ENCODE measurements around the gene CDC20.

DNA sequence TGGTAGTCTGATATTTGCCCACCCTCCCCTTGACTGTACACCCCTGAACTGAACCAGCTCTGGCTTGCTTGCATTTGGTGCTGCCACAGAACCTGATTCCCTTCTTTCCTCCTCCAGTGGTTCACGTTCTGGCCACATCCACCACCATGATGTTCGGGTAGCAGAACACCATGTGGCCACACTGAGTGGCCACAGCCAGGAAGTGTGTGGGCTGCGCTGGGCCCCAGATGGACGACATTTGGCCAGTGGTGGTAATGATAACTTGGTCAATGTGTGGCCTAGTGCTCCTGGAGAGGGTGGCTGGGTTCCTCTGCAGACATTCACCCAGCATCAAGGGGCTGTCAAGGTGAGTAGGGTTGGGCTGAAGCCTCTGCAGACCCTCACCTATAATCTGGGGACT is 1.8 kb downstream of the CDC20 start:
- TF ChIP-seq, protein P1, sequence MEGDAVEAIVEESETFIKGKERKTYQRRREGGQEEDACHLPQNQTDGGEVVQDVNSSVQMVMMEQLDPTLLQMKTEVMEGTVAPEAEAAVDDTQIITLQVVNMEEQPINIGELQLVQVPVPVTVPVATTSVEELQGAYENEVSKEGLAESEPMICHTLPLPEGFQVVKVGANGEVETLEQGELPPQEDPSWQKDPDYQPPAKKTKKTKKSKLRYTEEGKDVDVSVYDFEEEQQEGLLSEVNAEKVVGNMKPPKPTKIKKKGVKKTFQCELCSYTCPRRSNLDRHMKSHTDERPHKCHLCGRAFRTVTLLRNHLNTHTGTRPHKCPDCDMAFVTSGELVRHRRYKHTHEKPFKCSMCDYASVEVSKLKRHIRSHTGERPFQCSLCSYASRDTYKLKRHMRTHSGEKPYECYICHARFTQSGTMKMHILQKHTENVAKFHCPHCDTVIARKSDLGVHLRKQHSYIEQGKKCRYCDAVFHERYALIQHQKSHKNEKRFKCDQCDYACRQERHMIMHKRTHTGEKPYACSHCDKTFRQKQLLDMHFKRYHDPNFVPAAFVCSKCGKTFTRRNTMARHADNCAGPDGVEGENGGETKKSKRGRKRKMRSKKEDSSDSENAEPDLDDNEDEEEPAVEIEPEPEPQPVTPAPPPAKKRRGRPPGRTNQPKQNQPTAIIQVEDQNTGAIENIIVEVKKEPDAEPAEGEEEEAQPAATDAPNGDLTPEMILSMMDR (IDR thresholded peaks at IDR 0.05): no peak
- TF ChIP-seq POLR2A (IDR thresholded peaks at IDR 0.05): no peak

Measured in adrenal gland (tissue), 5 donors.